ENCODE results near the gene DCAF6.

GRCh38 chr1:167977245-167977644 lies 40.8 kb downstream of the DCAF6 start:
- TF ChIP-seq SUZ12 (IDR thresholded peaks at IDR 0.05; ENCODE audit: extremely low read depth, insufficient read depth, insufficient read length): no peak
- TF ChIP-seq ZNF274 (IDR thresholded peaks at IDR 0.05; ENCODE audit: low read depth, low read length): no peak
- TF ChIP-seq YY1 (IDR thresholded peaks at IDR 0.05; ENCODE audit: insufficient read depth, insufficient read length): no peak
